HG03108 (cell line): Measurements from ENCODE around the gene FKBP1A.

Experiments used
- ATAC-seq: cut with Tn5 transposase; IDR thresholded peaks from one replicate; pipeline ENCODE4 v1.9.1; 2021; ENCODE audit warnings: moderate library complexity; ENCODE audit not compliant: unreplicated experiment

Gene FKBP1A

GRCh38 chr20:1322511-1323245 lies 70.2 kb downstream of the FKBP1A start:
- no peak for ATAC-seq

- ATAC-seq = no peak
These were observed 71.3 kb downstream of the FKBP1A start for GRCh38 chr20:1321654-1321939.

GRCh38 chr20:1320902-1321653 lies 71.8 kb downstream of the FKBP1A start:
- ATAC-seq = no peak

- ATAC-seq = no peak
These were observed 72.8 kb downstream of the FKBP1A start for GRCh38 chr20:1320016-1320415.

- ATAC-seq = no peak
These were observed 73.4 kb downstream of the FKBP1A start for GRCh38 chr20:1319462-1319861.

- ATAC-seq = no peak
These were observed 73.8 kb downstream of the FKBP1A start for GRCh38 chr20:1319051-1319450.
